B cell (primary cell): ENCODE results near the gene ITPK1.

Experiments
- EZH2 ChIP-seq: IDR thresholded peaks from 2 replicates; pipeline ENCODE4 v1.6.1; 2012; ENCODE audit warnings: borderline replicate concordance, low read depth, mild to moderate bottlenecking, moderate library complexity, low read length; ENCODE audit not compliant: insufficient read depth, poor library complexity, severe bottlenecking
- TF ChIP-seq, protein P1 (sequence below): fragments of 200-600 bp; IDR thresholded peaks from one replicate; pipeline ENCODE4 v1.8.0; 2022; ENCODE audit warnings: antibody characterized with exemption, mild to moderate bottlenecking

DNA sequence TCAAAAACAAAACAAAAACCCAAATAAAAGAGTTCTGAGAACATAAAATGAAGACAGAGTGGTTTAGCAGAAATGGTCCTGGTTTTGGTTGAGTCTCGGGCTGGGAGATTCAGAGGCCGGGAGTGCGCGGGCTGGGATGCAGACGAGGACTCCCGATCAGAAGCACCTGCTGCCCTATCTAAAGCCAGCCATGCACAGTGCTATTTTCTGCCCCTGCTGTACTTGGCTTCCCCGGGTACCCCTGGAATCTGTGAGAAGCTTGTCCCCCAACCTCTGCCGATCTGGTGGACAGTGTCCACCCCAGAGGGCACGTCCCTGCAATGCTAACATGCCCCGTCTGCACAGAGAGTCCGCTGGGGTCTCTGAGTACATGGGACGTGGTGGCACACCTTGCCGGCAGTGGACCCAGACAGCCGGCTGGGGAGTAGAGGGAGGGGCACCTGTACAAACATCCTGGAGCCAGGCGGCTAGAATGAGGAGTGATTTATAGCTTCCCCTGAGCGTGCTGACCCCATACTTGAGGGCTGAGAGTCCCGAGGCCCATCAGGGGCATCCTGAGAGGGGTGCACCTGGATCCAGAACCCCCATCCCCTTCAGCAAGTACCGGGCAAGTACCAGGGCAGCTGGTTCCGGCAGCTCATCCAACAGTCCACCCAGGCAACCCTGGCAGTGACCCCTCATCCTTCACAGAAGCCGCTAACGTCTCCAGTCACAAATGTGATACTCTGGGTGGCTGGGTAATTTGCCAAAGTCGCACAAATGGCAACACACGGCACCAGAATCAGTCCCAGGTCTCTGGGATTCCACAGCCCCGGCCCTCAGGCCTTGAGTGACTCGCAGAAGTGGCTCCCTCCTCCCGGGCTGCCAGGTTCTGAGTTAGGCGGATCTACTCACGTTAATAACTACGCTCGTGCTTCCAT lies 155.7 kb downstream of the ITPK1 start:
- TF ChIP-seq, protein P1, sequence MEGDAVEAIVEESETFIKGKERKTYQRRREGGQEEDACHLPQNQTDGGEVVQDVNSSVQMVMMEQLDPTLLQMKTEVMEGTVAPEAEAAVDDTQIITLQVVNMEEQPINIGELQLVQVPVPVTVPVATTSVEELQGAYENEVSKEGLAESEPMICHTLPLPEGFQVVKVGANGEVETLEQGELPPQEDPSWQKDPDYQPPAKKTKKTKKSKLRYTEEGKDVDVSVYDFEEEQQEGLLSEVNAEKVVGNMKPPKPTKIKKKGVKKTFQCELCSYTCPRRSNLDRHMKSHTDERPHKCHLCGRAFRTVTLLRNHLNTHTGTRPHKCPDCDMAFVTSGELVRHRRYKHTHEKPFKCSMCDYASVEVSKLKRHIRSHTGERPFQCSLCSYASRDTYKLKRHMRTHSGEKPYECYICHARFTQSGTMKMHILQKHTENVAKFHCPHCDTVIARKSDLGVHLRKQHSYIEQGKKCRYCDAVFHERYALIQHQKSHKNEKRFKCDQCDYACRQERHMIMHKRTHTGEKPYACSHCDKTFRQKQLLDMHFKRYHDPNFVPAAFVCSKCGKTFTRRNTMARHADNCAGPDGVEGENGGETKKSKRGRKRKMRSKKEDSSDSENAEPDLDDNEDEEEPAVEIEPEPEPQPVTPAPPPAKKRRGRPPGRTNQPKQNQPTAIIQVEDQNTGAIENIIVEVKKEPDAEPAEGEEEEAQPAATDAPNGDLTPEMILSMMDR: no peak
- TF ChIP-seq EZH2: no peak
